ENCODE data around the gene MPG.

Gene MPG

DNA sequence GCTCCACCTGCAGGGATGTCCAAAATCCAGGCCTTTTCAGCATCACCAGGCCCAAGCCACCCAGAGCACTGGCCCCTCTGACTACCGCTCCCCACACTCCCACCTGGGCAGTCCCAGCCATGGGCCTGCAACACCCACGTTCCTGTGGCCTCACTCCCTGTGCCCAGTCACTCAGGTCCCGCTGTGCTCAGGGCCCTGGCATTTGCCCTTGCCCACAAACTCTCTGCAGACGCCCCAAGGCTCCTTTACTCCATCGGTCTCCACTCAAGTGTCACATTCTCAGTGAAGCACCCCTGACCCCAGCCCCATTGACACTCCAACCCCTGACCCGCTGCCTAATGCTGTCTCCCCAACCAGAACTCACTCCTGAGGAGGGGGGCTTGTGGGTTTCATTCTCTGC, 23.6 kb downstream of the MPG start:
- Histone ChIP-seq H3K27me3 (replicated peaks in 2 of 5; ENCODE audit: control insufficient read depth in 4 of 5, insufficient read depth in 5 of 5, low read length in 4 of 5) (no peaks in the 10 kb centered on the region), H3K4me1 (ENCODE audit: control extremely low read depth in 1 of 4, control insufficient read depth in 4 of 4, insufficient read depth in 4 of 4, low read length in 3 of 4) (peaks cover 0 to 19% (median 7%) of the 10 kb centered on the region in 4 experiments), H3K4me3 (ENCODE audit: control insufficient read depth in 1 of 7, extremely low read depth in 1 of 7, insufficient read depth in 4 of 7, low read depth in 2 of 7, low read length in 6 of 7) (no peak overlapping the region), H3K36me3 (ENCODE audit: control insufficient read depth in 4 of 4, insufficient read depth in 4 of 4, low read length in 3 of 4) (peaks cover 4 to 40% (median 21%) of the 10 kb centered on the region in 4 experiments), H3K9me3 (ENCODE audit: control extremely low read depth in 1 of 5, control insufficient read depth in 4 of 5, insufficient read depth in 2 of 5, low read depth in 1 of 5, low read length in 4 of 5) (no peaks in the 10 kb centered on the region), H3K27ac (ENCODE audit: insufficient read depth in 1 of 2, low read depth in 1 of 2, low read length in 2 of 2, poor library complexity in 1 of 2, severe bottlenecking in 2 of 2) (no peak overlapping the region)
- CTCF ChIA-PET = interaction anchor here (0.6 to 4.6 kb wide), 2 partner anchors 36 to 81 kb away, joined by 3 to 46 read pairs; no protein-coding TSS in a partner anchor
- DNase-seq = no peak
- WGBS (ENCODE audit: insufficient coverage) = 96% methylated on average over 6 of the region's 6 CpGs
- POLR2A ChIA-PET = no interaction called here

DNA sequence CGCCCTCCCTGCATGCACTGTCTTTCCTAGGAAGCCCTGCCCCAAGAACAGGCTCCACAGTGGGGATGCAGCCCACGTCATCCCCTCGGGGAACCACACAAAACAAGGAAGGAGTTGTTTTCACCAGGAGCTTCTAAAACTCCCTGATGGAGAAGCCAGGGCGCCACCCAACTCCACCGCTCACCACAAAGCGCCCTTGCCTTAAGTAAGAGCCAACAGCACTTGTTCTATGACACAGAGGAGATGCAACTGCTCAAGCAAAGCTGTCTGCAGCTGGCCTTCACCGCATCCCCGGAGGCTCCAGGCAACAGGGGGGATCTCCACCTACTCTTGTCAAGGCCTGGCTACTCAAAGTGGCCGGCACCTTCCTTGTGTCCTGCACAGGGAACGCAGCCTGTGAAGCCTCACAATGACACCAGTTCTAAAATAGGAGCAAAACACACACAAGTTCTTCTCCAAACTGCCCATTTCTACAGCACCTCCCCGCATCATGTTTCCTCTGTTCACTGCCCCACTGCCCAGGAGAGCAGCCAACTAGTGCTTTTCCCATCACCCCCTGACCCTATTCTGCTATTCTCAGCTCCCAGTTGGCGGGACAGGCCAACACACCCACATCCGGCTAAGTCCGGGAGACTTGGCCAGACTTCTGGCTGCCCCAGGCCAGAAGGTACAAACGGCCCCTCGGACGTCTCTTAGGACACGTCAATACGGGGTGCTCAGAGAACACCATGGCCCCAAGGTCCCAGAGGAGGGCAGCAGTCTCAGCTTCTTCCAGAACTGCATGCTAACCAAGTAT, 24.2 kb downstream of the MPG start:
- Histone ChIP-seq H3K9me3 (ENCODE audit: control extremely low read depth in 1 of 5, control insufficient read depth in 4 of 5, insufficient read depth in 2 of 5, low read depth in 1 of 5, low read length in 4 of 5) (no peaks in the 10 kb centered on the region), H3K27me3 (replicated peaks in 2 of 5; ENCODE audit: control insufficient read depth in 4 of 5, insufficient read depth in 5 of 5, low read length in 4 of 5) (no peaks in the 10 kb centered on the region), H3K27ac (ENCODE audit: insufficient read depth in 1 of 2, low read depth in 1 of 2, low read length in 2 of 2, poor library complexity in 1 of 2, severe bottlenecking in 2 of 2) (no peak overlapping the region), H3K36me3 (ENCODE audit: control insufficient read depth in 4 of 4, insufficient read depth in 4 of 4, low read length in 3 of 4) (peaks cover 4 to 44% (median 22%) of the 10 kb centered on the region in 4 experiments), H3K4me1 (ENCODE audit: control extremely low read depth in 1 of 4, control insufficient read depth in 4 of 4, insufficient read depth in 4 of 4, low read length in 3 of 4) (peaks cover 0 to 16% (median 7%) of the 10 kb centered on the region in 4 experiments), H3K4me3 (ENCODE audit: control insufficient read depth in 1 of 7, extremely low read depth in 1 of 7, insufficient read depth in 4 of 7, low read depth in 2 of 7, low read length in 6 of 7) (no peak overlapping the region)
- no peak for DNase-seq
- WGBS (ENCODE audit: insufficient coverage) = 93% methylated on average over 16 of the region's 19 CpGs
- ChIA-PET POLR2A (no interaction called here), CTCF (interaction anchor here (0.9 to 4.6 kb wide), 2 partner anchors 14 to 36 kb away, joined by 3 to 46 read pairs; no protein-coding TSS in a partner anchor)

DNA sequence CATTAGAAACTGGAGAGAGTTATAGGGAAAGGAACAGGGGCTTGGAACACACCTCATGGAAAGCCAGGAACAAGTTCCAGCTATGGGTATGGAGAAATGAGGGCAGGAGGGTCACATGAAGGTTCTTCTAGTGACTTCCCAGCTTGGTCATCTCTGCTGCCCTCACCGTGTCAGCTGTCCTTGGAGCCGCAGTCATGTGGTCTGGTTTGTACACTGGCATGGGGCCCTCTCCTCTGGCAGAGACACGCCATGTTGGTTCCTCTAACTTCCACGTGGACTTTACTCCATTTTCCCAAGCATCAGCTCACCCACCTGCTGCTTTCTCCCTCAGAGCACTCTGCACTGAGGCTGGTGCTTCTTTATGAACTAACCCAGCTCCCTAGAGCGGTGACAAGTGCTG, 26.3 kb downstream of the MPG start:
- Histone ChIP-seq H3K36me3 (ENCODE audit: control insufficient read depth in 4 of 4, insufficient read depth in 4 of 4, low read length in 3 of 4) (peaks cover 9 to 35% (median 13%) of the 10 kb centered on the region in 4 experiments), H3K4me3 (ENCODE audit: control insufficient read depth in 1 of 7, extremely low read depth in 1 of 7, insufficient read depth in 4 of 7, low read depth in 2 of 7, low read length in 6 of 7) (no peak overlapping the region), H3K4me1 (ENCODE audit: control extremely low read depth in 1 of 4, control insufficient read depth in 4 of 4, insufficient read depth in 4 of 4, low read length in 3 of 4) (peaks cover 0 to 16% (median 7%) of the 10 kb centered on the region in 4 experiments), H3K27me3 (replicated peaks in 2 of 5; ENCODE audit: control insufficient read depth in 4 of 5, insufficient read depth in 5 of 5, low read length in 4 of 5) (no peaks in the 10 kb centered on the region), H3K27ac (ENCODE audit: insufficient read depth in 1 of 2, low read depth in 1 of 2, low read length in 2 of 2, poor library complexity in 1 of 2, severe bottlenecking in 2 of 2) (peak overlapping the region in 1 of 2 experiments; percentile 11), H3K9me3 (ENCODE audit: control extremely low read depth in 1 of 5, control insufficient read depth in 4 of 5, insufficient read depth in 2 of 5, low read depth in 1 of 5, low read length in 4 of 5) (no peaks in the 10 kb centered on the region)
- ChIA-PET CTCF (interaction anchor here (0.8 to 5.4 kb wide), 14 partner anchors 9 to 88 kb away, joined by 3 to 54 read pairs (median 6); partner anchors contain the start of genes HBQ1 and RHBDF1), POLR2A (no interaction called here)
- no peak for DNase-seq
- 79% methylated on average over 4 of the region's 5 CpGs for WGBS (ENCODE audit: insufficient coverage)

- CTCF ChIA-PET = interaction anchor here (0.8 to 5.4 kb wide), 17 partner anchors 9 to 87 kb away, joined by 3 to 54 read pairs (median 5); partner anchors contain the start of genes HBQ1 and RHBDF1
Observed at GRCh38 chr16:104928-105327, 26.9 kb downstream of the MPG start.

DNA sequence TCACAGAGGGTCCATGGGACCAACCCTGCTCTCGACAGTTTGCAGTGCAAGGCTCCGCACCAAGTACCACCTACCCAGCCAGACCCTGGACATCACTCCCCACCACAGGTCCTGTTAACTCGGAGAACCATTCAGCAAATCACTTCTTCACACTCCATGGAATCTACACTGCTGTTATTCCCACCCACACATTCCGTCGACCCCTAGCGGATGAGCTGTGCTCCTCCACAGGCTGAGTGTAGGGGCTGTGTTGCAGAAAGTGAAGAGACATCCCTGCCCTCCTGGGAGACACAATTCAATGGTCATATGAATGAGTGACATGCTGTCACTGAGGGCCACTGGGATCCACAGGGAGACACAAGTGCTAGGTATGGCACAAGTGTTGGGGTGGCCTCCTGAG, 27.5 kb downstream of the MPG start:
- Histone ChIP-seq H3K4me3 (ENCODE audit: control insufficient read depth in 1 of 7, extremely low read depth in 1 of 7, insufficient read depth in 4 of 7, low read depth in 2 of 7, low read length in 6 of 7) (no peak overlapping the region), H3K4me1 (ENCODE audit: control extremely low read depth in 1 of 4, control insufficient read depth in 4 of 4, insufficient read depth in 4 of 4, low read length in 3 of 4) (peaks cover 0 to 16% (median 7%) of the 10 kb centered on the region in 4 experiments), H3K36me3 (ENCODE audit: control insufficient read depth in 4 of 4, insufficient read depth in 4 of 4, low read length in 3 of 4) (peaks cover 9 to 44% (median 22%) of the 10 kb centered on the region in 4 experiments), H3K9me3 (ENCODE audit: control extremely low read depth in 1 of 5, control insufficient read depth in 4 of 5, insufficient read depth in 2 of 5, low read depth in 1 of 5, low read length in 4 of 5) (no peaks in the 10 kb centered on the region), H3K27me3 (replicated peaks in 2 of 5; ENCODE audit: control insufficient read depth in 4 of 5, insufficient read depth in 5 of 5, low read length in 4 of 5) (no peaks in the 10 kb centered on the region), H3K27ac (ENCODE audit: insufficient read depth in 1 of 2, low read depth in 1 of 2, low read length in 2 of 2, poor library complexity in 1 of 2, severe bottlenecking in 2 of 2) (no peak overlapping the region)
- 98% methylated on average over 6 of the region's 6 CpGs for WGBS (ENCODE audit: insufficient coverage)
- ChIA-PET CTCF (interaction anchor here (1.1 to 5.4 kb wide), 15 partner anchors 10 to 87 kb away, joined by 3 to 54 read pairs (median 5); partner anchors contain the start of genes HBQ1 and RHBDF1), POLR2A (no interaction called here)
- no peak for DNase-seq

More at GRCh38 chr16:104928-105327, 26.9 kb downstream of the MPG start:
- Histone ChIP-seq H3K4me3 (ENCODE audit: control insufficient read depth in 1 of 7, extremely low read depth in 1 of 7, insufficient read depth in 4 of 7, low read depth in 2 of 7, low read length in 6 of 7) (peak overlapping the region in 1 of 7 experiments; percentile 20), H3K4me1 (ENCODE audit: control extremely low read depth in 1 of 4, control insufficient read depth in 4 of 4, insufficient read depth in 4 of 4, low read length in 3 of 4) (peaks cover 0 to 16% (median 7%) of the 10 kb centered on the region in 4 experiments), H3K27ac (ENCODE audit: insufficient read depth in 1 of 2, low read depth in 1 of 2, low read length in 2 of 2, poor library complexity in 1 of 2, severe bottlenecking in 2 of 2) (peak overlapping the region in 1 of 2 experiments; percentile 11), H3K27me3 (replicated peaks in 2 of 5; ENCODE audit: control insufficient read depth in 4 of 5, insufficient read depth in 5 of 5, low read length in 4 of 5) (no peaks in the 10 kb centered on the region), H3K9me3 (ENCODE audit: control extremely low read depth in 1 of 5, control insufficient read depth in 4 of 5, insufficient read depth in 2 of 5, low read depth in 1 of 5, low read length in 4 of 5) (no peaks in the 10 kb centered on the region), H3K36me3 (ENCODE audit: control insufficient read depth in 4 of 4, insufficient read depth in 4 of 4, low read length in 3 of 4) (peaks cover 9 to 40% (median 18%) of the 10 kb centered on the region in 4 experiments)
- 15% methylated on average over 3 of the region's 3 CpGs for WGBS (ENCODE audit: insufficient coverage)
- POLR2A ChIA-PET = no interaction called here
- DNase-seq = peak in 2 of 3 donors; percentile 53 to 62

DNA sequence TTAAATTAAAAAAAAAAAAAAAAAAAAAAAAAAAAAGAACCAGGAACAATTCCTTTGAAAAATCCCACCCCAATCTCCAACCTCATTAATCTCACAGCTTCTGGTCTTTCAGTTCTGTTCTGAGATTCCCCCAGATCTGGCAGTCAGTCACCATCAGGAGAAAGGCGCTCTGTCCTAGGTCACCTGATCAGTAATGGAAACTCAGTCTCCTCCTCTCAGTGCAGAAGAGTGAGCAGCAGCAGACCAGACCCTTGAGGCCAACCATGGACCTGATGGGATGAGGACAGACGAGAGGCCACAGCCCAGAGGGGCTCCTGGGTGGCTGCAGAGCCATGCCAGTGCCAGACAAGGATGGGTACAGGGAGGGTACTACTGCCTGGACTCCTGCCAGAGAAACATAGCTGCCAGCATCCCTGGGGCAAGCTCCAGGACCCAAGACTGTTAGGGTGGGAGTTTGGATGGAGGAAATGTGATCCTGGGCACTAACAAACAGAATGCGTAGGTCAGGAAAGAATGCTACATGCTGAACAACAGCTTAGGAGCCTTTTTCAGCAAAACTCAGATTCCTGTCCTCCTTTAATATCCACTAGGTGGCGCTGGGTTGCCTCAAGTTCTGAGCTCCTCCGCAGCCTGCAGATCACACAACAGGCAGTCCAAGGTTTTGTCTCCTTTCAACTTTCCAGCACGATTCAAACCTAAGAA, 28.7 kb downstream of the MPG start:
- Histone ChIP-seq H3K27ac (ENCODE audit: insufficient read depth in 1 of 2, low read depth in 1 of 2, low read length in 2 of 2, poor library complexity in 1 of 2, severe bottlenecking in 2 of 2) (no peak overlapping the region), H3K36me3 (ENCODE audit: control insufficient read depth in 4 of 4, insufficient read depth in 4 of 4, low read length in 3 of 4) (peaks cover 9 to 44% (median 20%) of the 10 kb centered on the region in 4 experiments), H3K4me1 (ENCODE audit: control extremely low read depth in 1 of 4, control insufficient read depth in 4 of 4, insufficient read depth in 4 of 4, low read length in 3 of 4) (peaks cover 0 to 16% (median 7%) of the 10 kb centered on the region in 4 experiments), H3K4me3 (ENCODE audit: control insufficient read depth in 1 of 7, extremely low read depth in 1 of 7, insufficient read depth in 4 of 7, low read depth in 2 of 7, low read length in 6 of 7) (no peak overlapping the region), H3K27me3 (replicated peaks in 2 of 5; ENCODE audit: control insufficient read depth in 4 of 5, insufficient read depth in 5 of 5, low read length in 4 of 5) (no peaks in the 10 kb centered on the region), H3K9me3 (ENCODE audit: control extremely low read depth in 1 of 5, control insufficient read depth in 4 of 5, insufficient read depth in 2 of 5, low read depth in 1 of 5, low read length in 4 of 5) (no peaks in the 10 kb centered on the region)
- CTCF ChIA-PET = interaction anchor here (0.7 to 5.4 kb wide), 28 partner anchors 9 to 263 kb away, joined by 3 to 54 read pairs (median 5); partner anchors contain the start of genes HBQ1, MRPL28, POLR3K and SNRNP25
- DNase-seq = peak; percentile 76 to 88 (median 85)
- 23% methylated on average over 6 of the region's 6 CpGs for WGBS (ENCODE audit: insufficient coverage)
- POLR2A ChIA-PET = no interaction called here
